Lower leg skin (tissue), 3 donors: ENCODE results near the gene PMIS2.

Source experiments
- CTCF ChIP-seq, 3 donors: fragments of 450-650 bp; IDR thresholded peaks; one replicate each; pipeline ENCODE4 v1.5.1; 2016; ENCODE audit warnings: antibody characterized with exemption in 3 of 3, mild to moderate bottlenecking in 3 of 3, moderate library complexity in 2 of 3
- POLR2A ChIP-seq, 2 donors: fragments of 450-650 bp; IDR thresholded peaks; one replicate each; pipeline ENCODE4 v1.6.1; 2016 to 2017; ENCODE audit warnings: antibody characterized with exemption in 2 of 2, mild to moderate bottlenecking in 1 of 2, moderate library complexity in 1 of 2

- no peak for TF ChIP-seq CTCF (IDR thresholded peaks at IDR 0.05)
- TF ChIP-seq POLR2A (IDR thresholded peaks at IDR 0.05) = no peak
Measured at GRCh38 chr19:35551091-35551810, 34.7 kb upstream of the PMIS2 start.
